Measurements from ENCODE around the gene VPS18.

VPS18 gene

DNA sequence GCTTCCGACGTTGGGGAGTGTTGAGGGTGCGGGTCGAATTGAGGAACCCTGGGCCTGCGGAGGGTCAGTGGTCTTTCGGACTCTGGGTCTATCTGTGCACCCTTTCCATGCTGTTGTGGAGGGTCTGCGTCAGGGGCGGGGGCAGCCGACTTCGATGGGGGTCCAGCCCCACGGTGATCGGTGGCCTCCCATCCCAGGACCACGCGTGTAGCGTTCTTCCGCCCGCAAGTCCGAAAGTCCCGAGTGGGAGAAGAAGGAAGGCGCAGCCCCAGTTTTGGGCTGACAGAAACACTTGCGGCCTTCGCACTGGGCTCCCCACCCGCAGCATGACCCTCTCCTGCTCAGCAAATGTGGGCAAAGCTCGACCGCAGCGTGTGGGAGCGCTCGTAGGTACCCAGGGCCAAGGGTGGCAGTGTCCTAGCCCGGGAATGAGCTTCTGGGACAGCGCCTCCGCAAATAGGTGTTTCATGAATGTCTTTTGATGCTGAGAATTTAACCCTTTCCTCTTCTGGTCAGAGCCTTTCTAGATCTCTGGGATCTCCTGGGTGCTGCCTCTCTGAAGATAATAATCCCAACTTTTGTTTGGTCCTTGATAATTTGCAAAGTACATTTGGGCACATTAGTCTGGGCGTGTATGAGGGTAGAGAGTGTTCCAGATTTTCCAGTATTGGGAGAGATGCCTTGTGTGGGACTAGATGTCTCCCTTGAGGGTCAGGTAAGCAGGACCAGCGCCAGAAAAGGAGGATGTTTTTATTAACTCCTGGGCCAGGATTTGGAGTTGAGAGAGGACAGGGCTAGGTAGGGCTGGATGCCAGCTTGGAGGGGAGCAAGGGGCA, 32.6 kb downstream of the VPS18 start:
- WGBS = 13% methylated on average over 33 of the region's 33 CpGs
- H3K27me3 ChIP-seq (ENCODE audit: control insufficient read depth in 1 of 2, insufficient read depth in 1 of 2, low read length in 2 of 2) = peaks cover 78 to 84% of the 10 kb centered on the region in 2 experiments
- no peak overlapping the region for H3K4me2 ChIP-seq (ENCODE audit: low read length, poor library complexity, severe bottlenecking)
- H3K36me3 ChIP-seq (ENCODE audit: control insufficient read depth in 1 of 2, insufficient read depth in 2 of 2, low read depth in 1 of 2, low read length in 2 of 2) = no peaks in the 10 kb centered on the region
- no peak overlapping the region for H2AK5ac ChIP-seq (ENCODE audit: low read length, severe bottlenecking)
- no peak overlapping the region for H2BK15ac ChIP-seq (ENCODE audit: low read depth, poor library complexity, severe bottlenecking)
- H4K8ac ChIP-seq (ENCODE audit: low read length) = no peak overlapping the region
- H3K4ac ChIP-seq (ENCODE audit: low read depth in 1 of 2, low read length in 2 of 2) = no peak overlapping the region
- H3K9me3 ChIP-seq (ENCODE audit: control insufficient read depth, low read length) = no peaks in the 10 kb centered on the region
- H3K79me1 ChIP-seq (replicated peaks; ENCODE audit: low read length, poor library complexity, severe bottlenecking) = no peaks in the 10 kb centered on the region
- no peak overlapping the region for H3K9ac ChIP-seq (ENCODE audit: low read length)
- no peak overlapping the region for H2BK5ac ChIP-seq (ENCODE audit: low read depth, low read length, poor library complexity, severe bottlenecking)
- no peak for DNase-seq
- H2BK12ac ChIP-seq (ENCODE audit: low read length in 2 of 2) = no peak overlapping the region
- no peak overlapping the region for H4K91ac ChIP-seq (ENCODE audit: low read length)
- no peak overlapping the region for H3K4me3 ChIP-seq (ENCODE audit: insufficient read depth in 1 of 2, low read depth in 1 of 2, low read length in 2 of 2)
- peak overlapping the region in 1 of 2 experiments; percentile 62 for H3K23ac ChIP-seq (ENCODE audit: low read length in 2 of 2)
- peaks cover 52% of the 10 kb centered on the region for H3K4me1 ChIP-seq (ENCODE audit: control insufficient read depth, insufficient read depth, low read depth, low read length)
- no peak overlapping the region for H3K18ac ChIP-seq (ENCODE audit: low read depth in 1 of 2, low read length in 2 of 2)
- no peak overlapping the region for H3K27ac ChIP-seq (ENCODE audit: low read length, poor library complexity, severe bottlenecking)
- H2AFZ ChIP-seq (ENCODE audit: low read depth, low read length) = no peak overlapping the region
- H3K14ac ChIP-seq (ENCODE audit: low read length in 2 of 2) = no peak overlapping the region
- H2BK120ac ChIP-seq (ENCODE audit: low read depth, low read length) = no peak overlapping the region

DNA sequence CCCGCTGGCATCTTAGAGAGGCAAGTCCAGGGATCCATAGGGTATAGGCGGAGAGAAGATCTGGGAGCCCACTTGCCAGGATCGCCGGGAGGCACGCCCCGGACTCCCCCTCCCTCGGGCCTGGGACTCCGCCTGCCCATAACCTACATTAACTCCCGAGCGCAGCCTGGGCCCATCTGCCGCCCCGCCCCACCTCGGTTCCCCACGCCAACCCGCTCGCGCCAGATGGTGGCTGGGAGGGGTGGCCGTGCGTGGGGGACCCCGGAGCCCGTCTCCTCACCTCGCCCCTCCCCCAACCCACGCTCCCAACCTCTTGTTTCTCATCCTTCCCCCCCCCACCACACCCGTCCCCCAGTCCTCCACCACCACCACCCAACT, 33.2 kb downstream of the VPS18 start:
- Histone ChIP-seq H4K8ac (ENCODE audit: low read length) (no peak overlapping the region), H3K4me1 (ENCODE audit: control insufficient read depth, insufficient read depth, low read depth, low read length) (peaks cover 52% of the 10 kb centered on the region), H3K79me1 (replicated peaks; ENCODE audit: low read length, poor library complexity, severe bottlenecking) (no peaks in the 10 kb centered on the region), H3K23ac (ENCODE audit: low read length in 2 of 2) (no peak overlapping the region), H2BK120ac (ENCODE audit: low read depth, low read length) (no peak overlapping the region), H2BK5ac (ENCODE audit: low read depth, low read length, poor library complexity, severe bottlenecking) (no peak overlapping the region), H3K14ac (ENCODE audit: low read length in 2 of 2) (no peak overlapping the region), H2AFZ (ENCODE audit: low read depth, low read length) (no peak overlapping the region), H4K91ac (ENCODE audit: low read length) (no peak overlapping the region), H3K4me3 (ENCODE audit: insufficient read depth in 1 of 2, low read depth in 1 of 2, low read length in 2 of 2) (no peak overlapping the region), H3K27me3 (ENCODE audit: control insufficient read depth in 1 of 2, insufficient read depth in 1 of 2, low read length in 2 of 2) (peaks cover 82 to 85% of the 10 kb centered on the region in 2 experiments), H3K9me3 (ENCODE audit: control insufficient read depth, low read length) (no peaks in the 10 kb centered on the region), H3K36me3 (ENCODE audit: control insufficient read depth in 1 of 2, insufficient read depth in 2 of 2, low read depth in 1 of 2, low read length in 2 of 2) (no peaks in the 10 kb centered on the region), H2AK5ac (ENCODE audit: low read length, severe bottlenecking) (no peak overlapping the region), H2BK15ac (ENCODE audit: low read depth, poor library complexity, severe bottlenecking) (no peak overlapping the region), H3K27ac (ENCODE audit: low read length, poor library complexity, severe bottlenecking) (no peak overlapping the region), H3K18ac (ENCODE audit: low read depth in 1 of 2, low read length in 2 of 2) (no peak overlapping the region), H3K4me2 (ENCODE audit: low read length, poor library complexity, severe bottlenecking) (no peak overlapping the region), H3K4ac (ENCODE audit: low read depth in 1 of 2, low read length in 2 of 2) (no peak overlapping the region), H3K9ac (ENCODE audit: low read length) (no peak overlapping the region), H2BK12ac (ENCODE audit: low read length in 2 of 2) (no peak overlapping the region)
- no peak for DNase-seq
- 11% methylated on average over 13 of the region's 24 CpGs for WGBS

DNA sequence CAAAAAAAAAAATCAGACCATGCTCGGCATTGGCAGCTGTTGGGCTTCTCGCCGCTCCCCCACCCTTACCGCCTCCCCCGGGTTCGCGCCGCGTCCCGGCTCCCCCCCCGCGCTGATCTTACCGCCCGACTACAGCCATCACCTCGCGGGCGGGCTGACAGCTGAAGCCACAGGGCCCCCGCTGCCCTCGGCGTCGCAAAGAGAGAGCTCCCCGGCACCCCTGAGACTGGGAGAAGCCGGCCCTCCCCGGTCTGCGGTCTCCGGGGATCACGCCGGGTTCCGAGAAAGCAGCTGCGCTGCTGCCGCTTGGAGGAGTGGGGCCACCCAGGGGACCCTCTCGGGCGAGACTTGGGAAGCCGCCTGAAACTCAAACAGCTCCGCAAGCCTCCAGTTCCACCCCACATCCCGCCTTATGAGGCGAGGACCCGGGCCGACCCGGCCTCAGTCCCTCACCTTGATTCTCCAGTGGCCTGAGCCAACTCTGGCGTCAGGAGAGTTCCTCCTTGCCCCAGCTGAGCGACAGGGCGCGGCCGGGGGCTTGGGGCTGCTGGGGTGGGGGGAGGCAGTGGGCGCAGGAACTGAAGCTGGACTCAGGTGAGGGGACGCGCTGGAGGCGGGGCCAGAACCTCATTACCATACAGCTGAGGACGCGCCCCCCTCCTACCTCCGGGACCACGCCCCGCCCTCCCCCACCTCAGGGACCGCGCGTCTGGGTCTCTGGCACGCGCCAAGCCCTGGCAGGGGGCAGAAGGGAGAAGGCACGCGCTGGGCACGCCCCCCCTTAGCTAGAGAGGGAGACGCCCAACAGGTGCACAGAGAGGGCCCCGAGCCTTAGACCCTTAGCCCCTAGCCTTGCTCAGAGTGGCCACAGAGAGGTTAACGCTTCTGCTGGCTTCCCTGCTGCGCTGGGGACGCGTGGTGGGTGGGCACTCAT, 33.9 kb downstream of the VPS18 start:
- Histone ChIP-seq H3K9me3 (ENCODE audit: control insufficient read depth, low read length) (no peaks in the 10 kb centered on the region), H3K36me3 (ENCODE audit: control insufficient read depth in 1 of 2, insufficient read depth in 2 of 2, low read depth in 1 of 2, low read length in 2 of 2) (no peaks in the 10 kb centered on the region)
- WGBS = under 1% methylated on average over 50 of the region's 68 CpGs

More for the DNA sequence above, 33.9 kb downstream of the VPS18 start:
- no peak overlapping the region for H3K14ac ChIP-seq (ENCODE audit: low read length in 2 of 2)
- no peak overlapping the region for H3K23ac ChIP-seq (ENCODE audit: low read length in 2 of 2)
- H3K4me3 ChIP-seq (ENCODE audit: insufficient read depth in 1 of 2, low read depth in 1 of 2, low read length in 2 of 2) = no peak overlapping the region
- no peak overlapping the region for H2AK5ac ChIP-seq (ENCODE audit: low read length, severe bottlenecking)
- peaks cover 57% of the 10 kb centered on the region for H3K4me1 ChIP-seq (ENCODE audit: control insufficient read depth, insufficient read depth, low read depth, low read length)
- H2BK120ac ChIP-seq (ENCODE audit: low read depth, low read length) = no peak overlapping the region
- no peak overlapping the region for H3K4ac ChIP-seq (ENCODE audit: low read depth in 1 of 2, low read length in 2 of 2)
- no peak for DNase-seq
- H2AFZ ChIP-seq (ENCODE audit: low read depth, low read length) = no peak overlapping the region
- no peak overlapping the region for H3K18ac ChIP-seq (ENCODE audit: low read depth in 1 of 2, low read length in 2 of 2)
- no peak overlapping the region for H3K9ac ChIP-seq (ENCODE audit: low read length)
- H3K4me2 ChIP-seq (ENCODE audit: low read length, poor library complexity, severe bottlenecking) = peak overlapping the region; percentile 84
- H4K91ac ChIP-seq (ENCODE audit: low read length) = no peak overlapping the region
- no peak overlapping the region for H2BK12ac ChIP-seq (ENCODE audit: low read length in 2 of 2)
- no peak overlapping the region for H2BK5ac ChIP-seq (ENCODE audit: low read depth, low read length, poor library complexity, severe bottlenecking)
- no peak overlapping the region for H2BK15ac ChIP-seq (ENCODE audit: low read depth, poor library complexity, severe bottlenecking)
- H3K27ac ChIP-seq (ENCODE audit: low read length, poor library complexity, severe bottlenecking) = no peak overlapping the region
- H3K79me1 ChIP-seq (replicated peaks; ENCODE audit: low read length, poor library complexity, severe bottlenecking) = no peaks in the 10 kb centered on the region
- no peak overlapping the region for H4K8ac ChIP-seq (ENCODE audit: low read length)
- H3K27me3 ChIP-seq (ENCODE audit: control insufficient read depth in 1 of 2, insufficient read depth in 1 of 2, low read length in 2 of 2) = peaks cover 82 to 89% of the 10 kb centered on the region in 2 experiments

All from mesenchymal stem cell (in vitro differentiated cells and primary cell).